ENCODE data around the gene DPM2. TPM values are rescaled to one million over a fixed set of nuclear protein-coding genes. Genes with fewer than 3 reads are reported as not detected.

The DPM2 gene
- total RNA-seq, 1 experiment from 2014 or later: 56.1 TPM

DNA sequence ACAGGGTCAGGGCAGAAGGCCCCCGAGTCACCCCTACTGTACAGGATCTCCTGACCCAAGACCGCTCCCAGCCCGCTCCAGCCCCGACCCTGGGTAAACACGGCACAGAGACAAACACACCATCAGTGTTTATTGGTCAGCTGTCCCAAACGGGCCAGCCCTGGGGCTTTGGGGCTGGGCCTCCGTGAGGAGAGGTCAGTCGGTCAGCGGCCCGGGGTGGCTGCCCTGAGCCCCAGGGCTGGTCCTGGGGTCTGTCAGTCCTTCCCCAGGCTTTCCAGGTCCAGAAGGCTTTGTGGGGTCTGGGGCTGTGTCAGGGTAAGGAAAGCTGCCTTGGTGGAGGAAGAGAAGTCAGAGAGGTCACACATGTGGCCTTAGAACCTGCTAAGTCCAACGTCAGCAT, 2.7 kb downstream of the DPM2 start:
- H3K27me3 Mint-ChIP-seq (ENCODE audit: low read depth): peaks cover 4% of the 10 kb centered on the region
- no peak for DNase-seq (ENCODE audit: low spot score)
- no peak overlapping the region for H3K27ac Mint-ChIP-seq
- ChIA-PET POLR2A (no interaction called here), CTCF (interaction anchor here (4.5 kb wide), 1 partner anchor 8 kb away, joined by 40 read pairs; no protein-coding TSS in a partner anchor)
- peaks cover 31% of the 10 kb centered on the region for H3K4me1 Mint-ChIP-seq
- no peak overlapping the region for H3K4me3 Mint-ChIP-seq
- TF ChIP-seq AR (CRISPR knock-in tag; IDR thresholded peaks at IDR 0.05) (no peak), AFF4 (CRISPR knock-in tag; IDR thresholded peaks at IDR 0.05; ENCODE audit: borderline replicate concordance) (no peak), CBFB (CRISPR knock-in tag; IDR thresholded peaks at IDR 0.05; ENCODE audit: low read depth) (no peak), TCF7 (CRISPR knock-in tag; IDR thresholded peaks at IDR 0.05; ENCODE audit: low read depth) (no peak), STAT6 (CRISPR knock-in tag; conservative IDR thresholded peaks at IDR 0.05; ENCODE audit: low read depth) (no peak), NFE2L1 (CRISPR knock-in tag; IDR thresholded peaks at IDR 0.05) (no peak), ATF6 (CRISPR knock-in tag; IDR thresholded peaks at IDR 0.05) (no peak)
- TF ChIP-seq, protein P1, sequence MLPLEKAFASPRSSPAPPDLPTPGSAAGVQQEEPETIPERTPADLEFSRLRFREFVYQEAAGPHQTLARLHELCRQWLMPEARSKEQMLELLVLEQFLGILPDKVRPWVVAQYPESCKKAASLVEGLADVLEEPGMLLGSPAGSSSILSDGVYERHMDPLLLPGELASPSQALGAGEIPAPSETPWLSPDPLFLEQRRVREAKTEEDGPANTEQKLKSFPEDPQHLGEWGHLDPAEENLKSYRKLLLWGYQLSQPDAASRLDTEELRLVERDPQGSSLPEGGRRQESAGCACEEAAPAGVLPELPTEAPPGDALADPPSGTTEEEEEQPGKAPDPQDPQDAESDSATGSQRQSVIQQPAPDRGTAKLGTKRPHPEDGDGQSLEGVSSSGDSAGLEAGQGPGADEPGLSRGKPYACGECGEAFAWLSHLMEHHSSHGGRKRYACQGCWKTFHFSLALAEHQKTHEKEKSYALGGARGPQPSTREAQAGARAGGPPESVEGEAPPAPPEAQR (CRISPR knock-in tag; IDR thresholded peaks at IDR 0.05): no peak
- TF ChIP-seq, protein P2, sequence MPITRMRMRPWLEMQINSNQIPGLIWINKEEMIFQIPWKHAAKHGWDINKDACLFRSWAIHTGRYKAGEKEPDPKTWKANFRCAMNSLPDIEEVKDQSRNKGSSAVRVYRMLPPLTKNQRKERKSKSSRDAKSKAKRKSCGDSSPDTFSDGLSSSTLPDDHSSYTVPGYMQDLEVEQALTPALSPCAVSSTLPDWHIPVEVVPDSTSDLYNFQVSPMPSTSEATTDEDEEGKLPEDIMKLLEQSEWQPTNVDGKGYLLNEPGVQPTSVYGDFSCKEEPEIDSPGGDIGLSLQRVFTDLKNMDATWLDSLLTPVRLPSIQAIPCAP (CRISPR knock-in tag; IDR thresholded peaks at IDR 0.05): no peak
- peaks cover 3% of the 10 kb centered on the region; the same call in 1 of the 2 replicates for H3K36me3 Mint-ChIP-seq
- no peak for ATAC-seq
- no peaks in the 10 kb centered on the region for H3K9me3 Mint-ChIP-seq

GRCh38 chr9:127934248-127934647, 3.4 kb downstream of the DPM2 start:
- Mint-ChIP-seq H3K27ac (no peak overlapping the region), H3K4me3 (no peak overlapping the region), H3K4me1 (peaks cover 36% of the 10 kb centered on the region), H3K36me3 (peaks cover 3% of the 10 kb centered on the region; the same call in 1 of the 2 replicates), H3K9me3 (no peaks in the 10 kb centered on the region), H3K27me3 (ENCODE audit: low read depth) (peaks cover 11% of the 10 kb centered on the region)
- POLR2A ChIA-PET: no interaction called here
- CTCF ChIA-PET: interaction anchor here (4.5 kb wide), 1 partner anchor 8 kb away, joined by 40 read pairs; no protein-coding TSS in a partner anchor
- ATAC-seq: no peak
- no peak for DNase-seq (ENCODE audit: low spot score)
- no peak for TF ChIP-seq GTF2I (CRISPR knock-in tag; conservative IDR thresholded peaks at IDR 0.05)
- no peak for TF ChIP-seq ATF6 (CRISPR knock-in tag; IDR thresholded peaks at IDR 0.05)
- no peak for TF ChIP-seq ERG (CRISPR knock-in tag; IDR thresholded peaks at IDR 0.05)
- TF ChIP-seq ESRRA (CRISPR knock-in tag; IDR thresholded peaks at IDR 0.05; ENCODE audit: borderline replicate concordance): no peak
- TF ChIP-seq ETV6 (CRISPR knock-in tag; IDR thresholded peaks at IDR 0.05): no peak
- TF ChIP-seq SOX15 (CRISPR knock-in tag; IDR thresholded peaks at IDR 0.05): no peak
- TF ChIP-seq E2F5 (CRISPR knock-in tag; IDR thresholded peaks at IDR 0.05): no peak
